Astrocyte (in vitro differentiated cells and primary cell): ENCODE results near the gene PNKP. TPM values are rescaled to one million over a fixed set of nuclear protein-coding genes. Genes with fewer than 3 reads are reported as not detected.
A peak's percentile ranks its signal among the peaks of the same experiment; 100 is the strongest.

Experiments
- DNase-seq: peaks from one replicate; pipeline ENCODE4 v3.0.0-alpha.2; 2010; ENCODE audit warnings: low read depth
- FAIRE-seq: peaks from 2 replicates; lab custom pipeline; 2011; peaks lifted over from hg19 to GRCh38; lab: Jason Lieb, UNC
- H2AFZ ChIP-seq: 2 replicates; pipeline ENCODE4 v1.6.0; 2012; ENCODE audit warnings: low read depth, low read length, inconsistent platforms
- H3K27ac ChIP-seq: 2 replicates; pipeline ENCODE4 v1.5.1; 2011; ENCODE audit warnings: low read depth, low read length, inconsistent platforms
- H3K27me3 ChIP-seq: 2 replicates; pipeline ENCODE4 v1.6.0; 2011; ENCODE audit warnings: low read length, inconsistent platforms; ENCODE audit not compliant: insufficient read depth
- H3K36me3 ChIP-seq: 2 replicates; pipeline ENCODE4 v1.5.1; 2011; ENCODE audit warnings: low read length, inconsistent platforms; ENCODE audit not compliant: insufficient read depth
- H3K4me1 ChIP-seq: 2 replicates; pipeline ENCODE4 v1.5.1; 2011; ENCODE audit warnings: low read length, inconsistent platforms; ENCODE audit not compliant: insufficient read depth
- H3K4me2 ChIP-seq: 2 replicates; pipeline ENCODE4 v1.6.0; 2012; ENCODE audit warnings: low read length, inconsistent platforms
- H3K4me3 ChIP-seq: 2 replicates; pipeline ENCODE4 v1.5.1; 2011; ENCODE audit warnings: low read depth, mild to moderate bottlenecking, low read length, inconsistent platforms; ENCODE audit not compliant: insufficient read depth
- H3K79me2 ChIP-seq: 2 replicates; pipeline ENCODE4 v1.6.0; 2012; ENCODE audit warnings: mild to moderate bottlenecking, low read length, inconsistent platforms; ENCODE audit not compliant: insufficient read depth
- H3K9ac ChIP-seq: 2 replicates; pipeline ENCODE4 v1.6.0; 2012; ENCODE audit warnings: mild to moderate bottlenecking, low read length, inconsistent platforms
- H3K9me3 ChIP-seq: 2 replicates; pipeline ENCODE4 v1.5.1; 2012; ENCODE audit warnings: low read depth, mild to moderate bottlenecking, low read length, inconsistent platforms; ENCODE audit not compliant: insufficient read depth
- H4K20me1 ChIP-seq: 2 replicates; pipeline ENCODE4 v1.6.0; 2012; ENCODE audit warnings: low read length, inconsistent platforms; ENCODE audit not compliant: insufficient read depth
- H3K27ac Mint-ChIP-seq: one replicate; pipeline ENCODE4 v1.8.0; 2021; ENCODE audit warnings: mild to moderate bottlenecking, mixed read lengths; ENCODE audit not compliant: unreplicated experiment
- H3K27me3 Mint-ChIP-seq: one replicate; pipeline ENCODE4 v1.8.0; 2021; ENCODE audit warnings: low read depth, mixed read lengths; ENCODE audit not compliant: unreplicated experiment
- H3K36me3 Mint-ChIP-seq: one replicate; pipeline ENCODE4 v1.8.0; 2021; ENCODE audit warnings: low read depth, mixed read lengths; ENCODE audit not compliant: unreplicated experiment
- H3K4me1 Mint-ChIP-seq: one replicate; pipeline ENCODE4 v1.8.0; 2021; ENCODE audit warnings: low read depth, mixed read lengths; ENCODE audit not compliant: unreplicated experiment
- H3K4me3 Mint-ChIP-seq: one replicate; pipeline ENCODE4 v1.8.0; 2021; ENCODE audit warnings: mild to moderate bottlenecking, moderate library complexity, mixed read lengths; ENCODE audit not compliant: unreplicated experiment
- H3K9me3 Mint-ChIP-seq: one replicate; pipeline ENCODE4 v1.8.0; 2021; ENCODE audit warnings: mild to moderate bottlenecking, mixed read lengths; ENCODE audit not compliant: unreplicated experiment
- CTCF ChIP-seq: IDR thresholded peaks from 2 replicates; pipeline ENCODE4 v1.5.1; 2011; ENCODE audit warnings: low read depth, mild to moderate bottlenecking, inconsistent platforms, low read length, moderate library complexity; ENCODE audit not compliant: insufficient read depth
- EZH2 ChIP-seq: IDR thresholded peaks from 2 replicates; pipeline ENCODE4 v1.6.1; 2012; ENCODE audit warnings: mild to moderate bottlenecking, low read length, inconsistent platforms; ENCODE audit not compliant: insufficient read depth
- total RNA-seq: library from RNA; stranded (reverse); gene quantifications from 2 replicates; pipeline ENCODE4 v1.2.1, GENCODE V29; 2021

The PNKP gene
- total RNA-seq, 1 donor from 2014 or later = 54.8 TPM

DNA sequence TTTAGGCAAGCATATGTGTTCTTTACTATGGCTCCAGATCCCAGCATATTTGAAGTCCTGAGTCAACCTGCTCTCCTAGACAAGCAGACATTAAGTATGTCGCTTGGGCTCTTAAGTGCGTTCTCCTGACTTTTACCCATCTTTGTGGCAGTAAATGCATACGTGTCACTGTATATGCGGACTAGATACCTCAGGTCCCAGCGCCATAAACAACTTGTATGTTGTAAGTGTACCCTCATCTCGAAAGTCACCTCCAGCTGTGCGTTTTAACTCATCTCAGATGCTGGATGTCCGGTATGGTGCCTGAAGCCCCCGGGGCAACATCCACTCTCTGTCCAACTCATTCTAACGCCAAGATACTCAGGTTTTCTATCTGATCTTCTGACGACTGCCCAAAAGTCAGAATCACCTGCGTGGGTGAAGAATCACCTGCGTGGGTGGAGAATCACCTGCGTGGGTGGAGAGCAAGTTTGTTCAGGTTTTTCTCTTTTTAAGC is 14.7 kb downstream of the PNKP start:
- peak overlapping the region; percentile 93 for H3K4me2 ChIP-seq
- no peaks in the 10 kb centered on the region for H3K27me3 Mint-ChIP-seq
- peaks cover 19% of the 10 kb centered on the region for H3K36me3 Mint-ChIP-seq
- peaks cover 24% of the 10 kb centered on the region for H3K4me1 Mint-ChIP-seq
- no peaks in the 10 kb centered on the region for H3K36me3 ChIP-seq
- no peak for FAIRE-seq
- H3K9ac ChIP-seq = peak overlapping the region; percentile 99
- H3K9me3 Mint-ChIP-seq = peaks cover 10% of the 10 kb centered on the region
- TF ChIP-seq CTCF (no peak), EZH2 (no peak)
- no peak overlapping the region for H2AFZ ChIP-seq
- peaks cover 66% of the 10 kb centered on the region for H4K20me1 ChIP-seq
- no peak for DNase-seq
- no peak overlapping the region for H3K27ac ChIP-seq
- H3K4me3 ChIP-seq = peak overlapping the region; percentile 75
- peaks cover 56% of the 10 kb centered on the region for H3K79me2 ChIP-seq
- no peaks in the 10 kb centered on the region for H3K9me3 ChIP-seq
- H3K27me3 ChIP-seq = no peaks in the 10 kb centered on the region
- H3K4me1 ChIP-seq = peaks cover 28% of the 10 kb centered on the region
- H3K27ac Mint-ChIP-seq = peak overlapping the region; percentile 59
- H3K4me3 Mint-ChIP-seq = peak overlapping the region; percentile 93

DNA sequence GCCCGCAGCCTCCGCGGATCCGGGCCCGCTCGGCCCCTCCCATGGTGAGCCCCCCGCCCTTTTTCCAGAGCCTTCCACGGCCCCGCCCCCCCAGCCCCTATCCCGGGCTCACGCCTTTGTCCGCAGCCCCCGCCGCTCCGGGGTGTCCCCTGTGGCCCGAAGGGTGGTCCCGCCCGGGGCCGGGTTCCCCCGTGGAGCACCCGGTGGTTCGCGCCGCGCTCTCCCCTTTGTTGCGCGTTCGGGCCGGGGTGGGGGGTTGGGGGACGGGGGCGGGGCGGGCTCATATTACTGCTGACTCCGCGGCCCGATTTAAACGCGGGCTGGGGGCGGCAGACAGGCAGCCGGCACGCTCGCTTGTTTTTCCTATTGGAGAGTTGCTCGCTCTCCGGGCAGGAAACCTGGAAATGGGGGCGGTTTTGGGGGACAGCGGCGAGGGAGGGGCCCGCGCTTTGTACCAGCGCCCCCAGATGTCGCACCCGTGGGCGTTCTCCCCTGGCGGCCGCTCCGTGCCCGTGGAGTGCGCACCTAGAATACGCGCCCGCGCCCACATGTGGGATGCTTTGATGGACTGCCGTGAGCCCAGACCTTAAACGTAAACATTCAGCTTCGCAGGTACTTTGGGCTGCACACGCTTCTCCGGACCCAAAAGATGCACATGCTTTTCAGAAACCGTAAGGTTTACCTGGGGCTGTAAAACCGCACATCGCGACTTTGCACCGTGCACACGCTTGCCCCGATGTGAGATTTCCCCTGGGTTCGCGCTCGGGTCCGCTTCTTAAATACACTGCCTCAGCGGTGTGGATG is 15.7 kb downstream of the PNKP start:
- H3K27ac Mint-ChIP-seq = no peak overlapping the region
- no peak overlapping the region for H2AFZ ChIP-seq
- FAIRE-seq (no peak), DNase-seq (no peak)
- H3K9ac ChIP-seq = peak overlapping the region; percentile 99
- peaks cover 24% of the 10 kb centered on the region for H3K4me1 Mint-ChIP-seq
- TF ChIP-seq EZH2 = no peak
- TF ChIP-seq CTCF = no peak
- H3K36me3 Mint-ChIP-seq = peaks cover 18% of the 10 kb centered on the region
- peak overlapping the region; percentile 97 for H3K27ac ChIP-seq
- H3K4me3 Mint-ChIP-seq = peak overlapping the region; percentile 93
- H3K9me3 ChIP-seq = no peaks in the 10 kb centered on the region
- peaks cover 53% of the 10 kb centered on the region for H3K79me2 ChIP-seq
- no peaks in the 10 kb centered on the region for H3K36me3 ChIP-seq
- no peaks in the 10 kb centered on the region for H3K27me3 Mint-ChIP-seq
- peaks cover 28% of the 10 kb centered on the region for H3K4me1 ChIP-seq
- H3K4me3 ChIP-seq = peak overlapping the region; percentile 75
- peaks cover 10% of the 10 kb centered on the region for H3K9me3 Mint-ChIP-seq
- no peaks in the 10 kb centered on the region for H3K27me3 ChIP-seq
- peaks cover 63% of the 10 kb centered on the region for H4K20me1 ChIP-seq
- H3K4me2 ChIP-seq = peak overlapping the region; percentile 93
